ENCODE results near the gene CAPN8.

- TF ChIP-seq CTCF (IDR thresholded peaks at IDR 0.05) = no peak
- TF ChIP-seq POLR2AphosphoS5 (IDR thresholded peaks at IDR 0.05) = no peak
- TF ChIP-seq POLR2A (IDR thresholded peaks at IDR 0.05) = no peak
- TF ChIP-seq EP300 (IDR thresholded peaks at IDR 0.05) = no peak
Observed at GRCh38 chr1:223669003-223669795, 3.7 kb upstream of the CAPN8 start.
